Suprapubic skin (tissue), 4 donors: ENCODE data around the gene PTGIS. TPM values are rescaled to one million over a fixed set of nuclear protein-coding genes. Genes with fewer than 3 reads are reported as not detected.

Experiments
- DNase-seq, 2 donors: peaks; one replicate each; pipeline ENCODE4 v3.0.0-alpha.2; 2019; ENCODE audit warnings: low spot score in 2 of 2
- H3K27ac ChIP-seq: fragments of 200-600 bp; sonication (generic); one replicate; pipeline ENCODE4 v1.5.1; 2019
- H3K27me3 ChIP-seq: fragments of 200-600 bp; sonication (generic); one replicate; pipeline ENCODE4 v1.5.1; 2019
- H3K36me3 ChIP-seq: fragments of 200-600 bp; sonication (generic); one replicate; pipeline ENCODE4 v1.5.1; 2019
- H3K4me1 ChIP-seq: fragments of 200-600 bp; sonication (generic); one replicate; pipeline ENCODE4 v1.5.1; 2019
- H3K4me3 ChIP-seq: fragments of 200-600 bp; sonication (generic); one replicate; pipeline ENCODE4 v1.5.1; 2019; ENCODE audit warnings: mild to moderate bottlenecking
- H3K9me3 ChIP-seq: fragments of 200-600 bp; sonication (generic); one replicate; pipeline ENCODE4 v1.5.1; 2019
- CTCF ChIP-seq, 2 donors: fragments of 200-600 bp in 1 of 2; fragments of 450-650 bp in 1 of 2; sonication (generic) in 1 of 2; IDR thresholded peaks; one replicate each; pipeline ENCODE4 v1.5.1; 2016 to 2019; ENCODE audit warnings: antibody characterized with exemption in 2 of 2, mild to moderate bottlenecking in 1 of 2, moderate library complexity in 1 of 2
- EP300 ChIP-seq: sonication (generic); formaldehyde crosslinking; IDR thresholded peaks from one replicate; pipeline ENCODE4 v1.6.1; 2017; ENCODE audit warnings: antibody characterized with exemption
- POLR2A ChIP-seq, 2 donors: fragments of 450-650 bp; IDR thresholded peaks; one replicate each; pipeline ENCODE4 v1.6.1; 2017; ENCODE audit warnings: antibody characterized with exemption in 2 of 2, mild to moderate bottlenecking in 2 of 2, moderate library complexity in 2 of 2
- POLR2AphosphoS5 ChIP-seq, 3 donors: sonication (generic); formaldehyde crosslinking; IDR thresholded peaks; one replicate each; pipeline ENCODE4 v1.6.1; 2017; ENCODE audit warnings: antibody characterized with exemption in 3 of 3
- WGBS: methylation state at CpG from one replicate; pipeline ENCODE4 v1.1.5; 2018; 5-methylcytosine and 5-hydroxymethylcytosine counted together
- total RNA-seq, 4 donors: library from RNA; depleted of rRNA; stranded (reverse); fragments of >200 nt; gene quantifications; one replicate each; pipeline ENCODE4 v1.1.0, GENCODE V29; 2016

Gene PTGIS
- total RNA-seq, 4 donors from 2014 or later, result 4.3 to 14.4 (median 7.0) TPM

GRCh38 chr20:49571553-49571835 lies 3.6 kb upstream of the PTGIS start:
- Histone ChIP-seq H3K9me3 (no peaks in the 10 kb centered on the region), H3K4me1 (peaks cover 12% of the 10 kb centered on the region), H3K27me3 (peaks cover 41% of the 10 kb centered on the region), H3K27ac (no peak overlapping the region), H3K4me3 (no peak overlapping the region), H3K36me3 (no peaks in the 10 kb centered on the region)
- WGBS, result 76% methylated on average over 2 of the region's 2 CpGs
- peak in 1 of 2 donors; percentile 12 for DNase-seq
- no peak for TF ChIP-seq POLR2A (IDR thresholded peaks at IDR 0.05)
- TF ChIP-seq POLR2AphosphoS5 (IDR thresholded peaks at IDR 0.05), result no peak
- no peak for TF ChIP-seq CTCF (IDR thresholded peaks at IDR 0.05)
- no peak for TF ChIP-seq EP300

GRCh38 chr20:49570828-49571552 lies 3.1 kb upstream of the PTGIS start:
- no peaks in the 10 kb centered on the region for H3K9me3 ChIP-seq
- H3K4me3 ChIP-seq, result no peak overlapping the region
- H3K36me3 ChIP-seq, result no peaks in the 10 kb centered on the region
- WGBS, result 72% methylated on average over 11 of the region's 11 CpGs
- DNase-seq, result peak in 1 of 2 donors; percentile 38
- H3K27ac ChIP-seq, result no peak overlapping the region
- peaks cover 41% of the 10 kb centered on the region for H3K27me3 ChIP-seq
- peaks cover 12% of the 10 kb centered on the region for H3K4me1 ChIP-seq
- TF ChIP-seq EP300 (no peak), CTCF (IDR thresholded peaks at IDR 0.05) (no peak), POLR2AphosphoS5 (IDR thresholded peaks at IDR 0.05) (no peak), POLR2A (IDR thresholded peaks at IDR 0.05) (no peak)

- Histone ChIP-seq H3K4me3 (no peak overlapping the region), H3K36me3 (no peaks in the 10 kb centered on the region), H3K9me3 (no peaks in the 10 kb centered on the region), H3K27ac (no peak overlapping the region), H3K4me1 (peaks cover 12% of the 10 kb centered on the region), H3K27me3 (peaks cover 41% of the 10 kb centered on the region)
- DNase-seq, result peak; percentile 21 to 26
- TF ChIP-seq EP300 (no peak), CTCF (IDR thresholded peaks at IDR 0.05) (no peak), POLR2A (IDR thresholded peaks at IDR 0.05) (no peak), POLR2AphosphoS5 (IDR thresholded peaks at IDR 0.05) (no peak)
- 86% methylated on average over 7 of the region's 7 CpGs for WGBS
Observed at GRCh38 chr20:49570161-49570827, 2.4 kb upstream of the PTGIS start.

GRCh38 chr20:49569411-49570115 lies 1.6 kb upstream of the PTGIS start:
- Histone ChIP-seq H3K36me3 (no peaks in the 10 kb centered on the region), H3K9me3 (no peaks in the 10 kb centered on the region), H3K4me1 (peaks cover 12% of the 10 kb centered on the region), H3K27me3 (peaks cover 41% of the 10 kb centered on the region), H3K27ac (peak overlapping the region; percentile 5), H3K4me3 (no peak overlapping the region)
- DNase-seq, result peak; percentile 52 to 55
- 72% methylated on average over 10 of the region's 10 CpGs for WGBS
- TF ChIP-seq CTCF (IDR thresholded peaks at IDR 0.05) (no peak), POLR2AphosphoS5 (IDR thresholded peaks at IDR 0.05) (no peak), POLR2A (IDR thresholded peaks at IDR 0.05) (no peak), EP300 (no peak)
